Activated CD4-positive, alpha-beta T cell treated with anti-CD3 and anti-CD28 coated beads, Interleukin-2, amount 50 U/mL, for 48 hours (primary cell): Measurements from ENCODE around the gene TRIOBP.
A peak's percentile ranks its signal among the peaks of the same experiment; 100 is the strongest.
"Not testable (repeated sequence)": the region's sequence is repeated elsewhere in the genome, so short reads cannot be mapped to it uniquely, and the experiment has no call there.

Experiments used
- DNase-seq, 2 experiments: peaks; one replicate each; pipeline ENCODE4 v3.0.0-alpha.2; 2020

The TRIOBP gene, protein sequence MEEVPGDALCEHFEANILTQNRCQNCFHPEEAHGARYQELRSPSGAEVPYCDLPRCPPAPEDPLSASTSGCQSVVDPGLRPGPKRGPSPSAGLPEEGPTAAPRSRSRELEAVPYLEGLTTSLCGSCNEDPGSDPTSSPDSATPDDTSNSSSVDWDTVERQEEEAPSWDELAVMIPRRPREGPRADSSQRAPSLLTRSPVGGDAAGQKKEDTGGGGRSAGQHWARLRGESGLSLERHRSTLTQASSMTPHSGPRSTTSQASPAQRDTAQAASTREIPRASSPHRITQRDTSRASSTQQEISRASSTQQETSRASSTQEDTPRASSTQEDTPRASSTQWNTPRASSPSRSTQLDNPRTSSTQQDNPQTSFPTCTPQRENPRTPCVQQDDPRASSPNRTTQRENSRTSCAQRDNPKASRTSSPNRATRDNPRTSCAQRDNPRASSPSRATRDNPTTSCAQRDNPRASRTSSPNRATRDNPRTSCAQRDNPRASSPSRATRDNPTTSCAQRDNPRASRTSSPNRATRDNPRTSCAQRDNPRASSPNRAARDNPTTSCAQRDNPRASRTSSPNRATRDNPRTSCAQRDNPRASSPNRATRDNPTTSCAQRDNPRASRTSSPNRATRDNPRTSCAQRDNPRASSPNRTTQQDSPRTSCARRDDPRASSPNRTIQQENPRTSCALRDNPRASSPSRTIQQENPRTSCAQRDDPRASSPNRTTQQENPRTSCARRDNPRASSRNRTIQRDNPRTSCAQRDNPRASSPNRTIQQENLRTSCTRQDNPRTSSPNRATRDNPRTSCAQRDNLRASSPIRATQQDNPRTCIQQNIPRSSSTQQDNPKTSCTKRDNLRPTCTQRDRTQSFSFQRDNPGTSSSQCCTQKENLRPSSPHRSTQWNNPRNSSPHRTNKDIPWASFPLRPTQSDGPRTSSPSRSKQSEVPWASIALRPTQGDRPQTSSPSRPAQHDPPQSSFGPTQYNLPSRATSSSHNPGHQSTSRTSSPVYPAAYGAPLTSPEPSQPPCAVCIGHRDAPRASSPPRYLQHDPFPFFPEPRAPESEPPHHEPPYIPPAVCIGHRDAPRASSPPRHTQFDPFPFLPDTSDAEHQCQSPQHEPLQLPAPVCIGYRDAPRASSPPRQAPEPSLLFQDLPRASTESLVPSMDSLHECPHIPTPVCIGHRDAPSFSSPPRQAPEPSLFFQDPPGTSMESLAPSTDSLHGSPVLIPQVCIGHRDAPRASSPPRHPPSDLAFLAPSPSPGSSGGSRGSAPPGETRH (N-terminal part only)

GRCh38 chr22:37696657-37697537, at the start of gene TRIOBP:
TRIOBP (plus strand) TSS chr22:37697048; CDS start chr22:37701366, 4,318 bp downstream.
- peak; percentile 91 to 94 for DNase-seq

DNA sequence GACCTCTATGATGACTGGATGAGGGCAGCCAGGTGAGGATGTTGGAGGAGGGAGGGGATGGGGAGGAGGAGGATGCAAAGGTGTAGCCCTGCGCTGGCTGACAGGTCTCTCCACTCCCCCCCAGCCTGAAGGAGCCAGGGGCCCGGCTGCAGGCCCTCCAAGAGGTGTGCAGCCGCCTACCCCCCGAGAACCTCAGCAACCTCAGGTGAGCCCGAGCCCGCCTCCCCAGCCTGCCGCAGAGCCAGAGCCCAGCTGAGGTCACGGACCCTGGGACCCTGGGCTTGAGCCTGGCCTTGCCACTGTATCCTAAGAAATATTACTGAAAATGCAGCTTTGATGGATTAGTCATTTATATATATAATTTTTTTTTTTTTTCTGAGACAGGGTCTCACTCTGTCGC, 49.5 kb upstream of the TRIOBP start:
- no peak for DNase-seq

- DNase-seq = no peak
Measured at GRCh38 chr22:37647928-37648327, 48.9 kb upstream of the TRIOBP start.

- no peak for DNase-seq
Measured at GRCh38 chr22:37650463-37651136, 46.2 kb upstream of the TRIOBP start.

DNA sequence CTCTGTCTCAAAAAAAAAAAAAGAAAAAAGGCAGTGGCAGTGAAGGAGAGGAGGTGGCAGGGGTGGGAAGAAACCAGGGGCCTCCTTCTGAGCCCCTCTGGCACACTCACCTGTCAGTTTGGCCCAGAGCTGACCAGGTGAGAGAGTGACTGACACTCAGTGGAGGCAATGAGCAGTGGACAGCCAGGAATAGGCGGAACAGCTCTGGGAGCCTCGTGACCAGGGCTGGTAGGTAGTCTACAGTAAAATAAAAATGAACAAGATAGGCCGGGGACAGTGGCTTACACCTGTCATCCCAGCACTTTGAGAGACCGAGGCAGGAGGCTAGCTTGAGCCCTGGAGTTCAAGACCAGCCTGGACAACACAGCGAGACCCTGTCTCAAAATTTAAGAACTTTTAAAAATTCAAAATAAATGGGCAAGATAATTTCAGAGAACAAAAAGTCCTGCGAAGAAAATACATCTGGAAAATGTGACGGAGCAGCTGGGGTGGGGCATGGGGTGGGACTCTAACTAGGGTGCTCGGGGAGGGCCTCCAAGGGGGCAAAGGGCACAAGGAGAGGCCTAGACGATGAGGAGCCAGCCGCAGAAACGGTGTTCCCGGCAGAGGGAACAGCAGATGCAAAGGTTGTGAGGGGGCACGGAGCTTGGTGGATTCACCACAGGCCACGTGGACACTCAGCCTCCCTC, 42.1 kb upstream of the TRIOBP start:
- no peak for DNase-seq

DNA sequence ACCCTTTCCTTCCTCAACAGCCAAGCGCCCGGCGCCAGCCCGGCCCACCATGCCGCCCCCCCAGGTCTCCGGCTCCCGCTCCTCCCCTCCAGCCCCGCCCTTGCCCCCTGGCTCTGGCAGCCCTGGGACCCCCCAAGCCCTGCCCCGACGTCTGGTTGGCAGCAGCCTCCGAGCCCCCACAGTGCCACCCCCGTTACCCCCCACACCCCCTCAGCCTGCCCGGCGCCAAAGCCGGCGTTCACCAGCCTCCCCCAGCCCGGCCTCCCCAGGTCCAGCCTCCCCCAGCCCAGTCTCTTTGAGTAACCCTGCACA, 41.6 kb upstream of the TRIOBP start:
- DNase-seq = no peak

DNA sequence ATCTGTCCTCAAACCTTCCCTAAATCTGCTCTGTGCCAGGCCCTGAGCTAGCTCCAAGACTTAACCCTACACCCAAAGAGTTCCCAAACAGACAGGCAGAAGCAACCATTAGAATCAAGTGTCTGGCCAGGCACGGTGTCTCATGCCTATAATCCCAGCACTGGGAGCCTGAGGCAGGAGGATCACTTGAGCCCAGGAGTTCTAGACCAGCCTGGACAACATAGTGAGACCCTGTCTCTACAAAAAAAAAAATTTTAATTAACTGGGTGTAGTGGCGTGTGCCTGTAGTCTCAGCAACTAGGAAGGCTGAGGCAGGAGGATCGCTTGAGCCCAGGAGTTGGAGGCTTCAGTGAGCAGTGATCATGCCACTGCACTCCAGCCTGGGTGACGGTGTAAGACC, 40.3 kb upstream of the TRIOBP start:
- not testable (repeated sequence) for DNase-seq

GRCh38 chr22:37657590-37658132, 39.2 kb upstream of the TRIOBP start:
- no peak for DNase-seq

DNA sequence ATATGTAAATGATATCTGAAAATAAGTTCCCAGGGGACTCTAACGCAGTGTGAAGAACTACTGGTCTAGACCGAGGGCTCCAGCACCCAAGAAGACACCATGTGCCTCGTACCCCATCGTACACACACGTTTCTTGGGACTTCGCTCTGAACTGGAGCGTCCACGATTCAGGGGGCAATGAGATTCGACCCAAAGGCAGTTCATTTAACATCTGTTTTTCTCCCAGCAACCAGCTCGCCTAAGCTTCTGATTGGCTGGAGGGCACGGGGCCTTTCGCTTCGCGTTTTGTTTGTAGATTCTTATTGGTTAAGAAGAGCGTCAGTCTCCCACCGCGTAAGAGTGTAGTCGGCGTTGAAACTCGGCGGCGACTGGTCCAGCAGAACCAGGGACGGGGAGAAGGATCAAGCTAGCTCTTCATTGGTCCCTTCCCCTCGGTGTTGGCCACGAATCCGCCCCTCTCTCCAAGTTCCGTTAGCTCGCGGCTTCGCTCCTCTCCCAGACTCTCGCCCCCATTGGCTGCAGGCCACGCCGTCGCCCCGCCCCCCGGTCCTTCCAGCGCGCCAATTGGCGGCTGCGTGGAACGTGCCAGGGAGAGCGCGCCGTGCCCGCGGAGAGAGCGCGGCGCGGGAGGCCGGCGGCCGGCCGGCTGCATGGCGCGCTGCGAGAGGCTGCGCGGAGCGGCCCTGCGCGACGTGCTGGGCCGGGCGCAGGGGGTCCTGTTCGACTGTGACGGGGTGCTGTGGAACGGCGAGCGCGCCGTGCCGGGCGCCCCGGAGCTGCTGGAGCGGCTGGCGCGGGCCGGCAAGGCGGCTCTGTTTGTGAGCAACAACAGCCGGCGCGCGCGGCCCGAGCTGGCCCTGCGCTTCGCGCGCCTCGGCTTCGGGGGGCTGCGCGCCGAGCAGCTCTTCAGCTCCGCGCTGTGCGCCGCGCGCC, 38.4 kb upstream of the TRIOBP start, which contains the start of gene PDXP:
PDXP (plus strand) TSS at position 591 of the 933 bp plus-strand sequence; CDS start at position 651, 60 bp downstream.
- DNase-seq = peak; percentile 99

DNA sequence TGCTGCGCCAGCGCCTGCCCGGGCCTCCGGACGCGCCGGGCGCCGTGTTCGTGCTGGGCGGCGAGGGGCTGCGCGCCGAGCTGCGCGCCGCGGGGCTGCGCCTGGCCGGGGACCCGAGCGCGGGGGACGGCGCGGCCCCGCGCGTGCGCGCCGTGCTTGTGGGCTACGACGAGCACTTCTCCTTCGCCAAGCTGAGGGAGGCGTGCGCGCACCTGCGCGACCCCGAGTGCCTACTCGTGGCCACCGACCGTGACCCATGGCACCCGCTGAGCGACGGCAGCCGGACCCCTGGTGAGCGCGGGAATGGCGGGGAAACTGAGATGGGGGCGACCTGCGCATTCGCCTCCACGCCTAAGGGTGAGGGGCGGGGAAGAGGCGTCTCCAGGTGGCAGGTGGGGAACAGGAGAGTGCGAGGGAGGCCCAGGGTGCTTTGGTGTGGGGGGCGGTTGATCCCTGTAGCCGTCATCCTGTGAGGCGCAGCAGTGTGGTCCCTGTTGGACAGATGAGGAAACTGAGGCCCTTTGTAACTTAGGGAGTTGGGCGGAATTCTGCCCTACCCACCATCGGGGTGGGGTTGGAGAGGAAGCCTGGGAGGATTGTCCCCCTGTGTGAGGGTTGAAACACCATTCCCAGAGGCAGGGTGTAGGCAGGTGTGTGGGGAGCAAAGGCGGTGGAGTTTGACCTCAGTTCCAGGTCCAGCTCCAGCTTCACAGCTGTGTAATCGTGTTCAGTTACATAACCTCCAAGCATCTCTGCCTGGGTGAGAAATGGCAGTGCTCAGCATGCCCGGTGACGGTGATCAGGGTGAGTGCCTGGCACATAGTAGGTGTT, 37.6 kb upstream of the TRIOBP start:
- peak in 1 of 2 experiments; percentile 25 for DNase-seq

- no peak for DNase-seq
Measured at GRCh38 chr22:37659897-37660708, 36.7 kb upstream of the TRIOBP start.

GRCh38 chr22:37660709-37661045, 36.2 kb upstream of the TRIOBP start:
- no peak for DNase-seq

DNA sequence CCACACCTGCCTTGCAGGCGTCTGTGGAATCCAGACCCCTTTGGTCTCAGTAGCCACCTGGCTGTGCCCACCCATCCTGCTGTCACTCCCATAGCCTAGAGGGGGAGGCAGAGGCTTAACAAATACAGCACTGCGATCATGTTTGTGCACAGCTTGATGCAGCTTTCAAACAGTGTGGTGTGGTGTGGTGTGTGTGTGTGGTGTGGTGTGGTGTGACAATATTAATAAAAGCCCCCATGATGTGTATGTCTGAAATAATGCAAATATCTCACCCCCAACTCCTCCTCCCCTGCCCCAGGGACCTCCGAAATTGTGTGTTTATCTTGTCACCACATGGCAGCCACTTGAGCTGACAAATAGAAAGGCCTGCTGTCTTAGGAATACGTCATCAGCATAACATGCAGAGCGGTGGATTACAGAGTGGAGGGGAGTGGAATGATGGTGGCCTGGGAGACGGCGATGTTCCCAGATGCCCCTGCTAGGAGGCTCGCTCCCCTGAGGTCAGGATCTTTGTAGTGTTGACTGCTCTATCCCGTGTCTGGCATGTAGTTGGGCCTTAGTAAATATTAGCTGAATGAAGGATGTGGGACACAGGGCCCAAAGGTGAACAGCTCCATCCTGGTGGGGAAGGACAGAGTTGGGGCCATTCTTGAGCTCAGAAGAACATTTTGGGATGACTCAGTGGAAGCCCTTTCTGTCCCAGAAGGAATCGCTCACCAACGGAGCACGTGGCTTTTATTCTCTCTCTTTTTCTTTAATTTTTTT, 35.5 kb upstream of the TRIOBP start:
- no peak for DNase-seq

DNA sequence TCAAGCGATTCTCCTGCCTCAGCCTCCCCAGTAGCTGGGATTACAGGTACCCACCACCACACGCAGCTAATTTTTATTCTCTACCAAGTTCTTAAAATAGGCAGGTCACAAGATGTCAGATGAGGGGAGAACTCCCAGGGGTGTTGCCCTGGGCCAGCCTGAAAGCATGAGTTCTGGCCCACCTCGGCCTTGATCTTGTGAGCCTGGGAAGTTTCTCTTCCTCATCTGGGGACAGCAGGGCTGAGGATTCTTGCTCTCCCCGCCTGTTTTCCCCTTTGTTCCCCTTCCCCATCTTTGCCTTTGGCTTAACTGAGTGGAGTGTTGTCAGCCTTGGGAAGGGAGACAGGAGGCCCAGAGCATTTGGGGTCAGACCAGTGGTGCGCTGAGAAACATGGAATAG, 34.8 kb upstream of the TRIOBP start:
- no peak for DNase-seq

- no peak for DNase-seq
Measured at GRCh38 chr22:37663521-37664140, 33.2 kb upstream of the TRIOBP start.
